22Rv1 (cell line): ENCODE results near the gene GAS7.

Source experiments
- CTCF ChIP-seq: fragments of 450-650 bp; IDR thresholded peaks from 2 replicates; pipeline ENCODE4 v1.5.1; 2017; ENCODE audit warnings: mild to moderate bottlenecking
- ZFX ChIP-seq: fragments of 450-650 bp; IDR thresholded peaks from 2 replicates; pipeline ENCODE4 v1.6.1; 2017; ENCODE audit warnings: antibody characterized with exemption, borderline replicate concordance

GRCh38 chr17:9984768-9985167 lies 213.6 kb downstream of the GAS7 start:
- TF ChIP-seq CTCF, result no peak
- no peak for TF ChIP-seq ZFX
